Astrocyte (in vitro differentiated cells and primary cell): ENCODE data around the gene CYP4A11. TPM values are rescaled to one million over a fixed set of nuclear protein-coding genes. Genes with fewer than 3 reads are reported as not detected.
A peak's percentile ranks its signal among the peaks of the same experiment; 100 is the strongest.
"Not testable (repeated sequence)": the region's sequence is repeated elsewhere in the genome, so short reads cannot be mapped to it uniquely, and the experiment has no call there.

Experiments
- DNase-seq: peaks from one replicate; pipeline ENCODE4 v3.0.0-alpha.2; 2010; ENCODE audit warnings: low read depth
- FAIRE-seq: peaks from 2 replicates; lab custom pipeline; 2011; peaks lifted over from hg19 to GRCh38; lab: Jason Lieb, UNC
- H2AFZ ChIP-seq: 2 replicates; pipeline ENCODE4 v1.6.0; 2012; ENCODE audit warnings: low read depth, low read length, inconsistent platforms
- H3K27ac ChIP-seq: 2 replicates; pipeline ENCODE4 v1.5.1; 2011; ENCODE audit warnings: low read depth, low read length, inconsistent platforms
- H3K27me3 ChIP-seq: 2 replicates; pipeline ENCODE4 v1.6.0; 2011; ENCODE audit warnings: low read length, inconsistent platforms; ENCODE audit not compliant: insufficient read depth
- H3K36me3 ChIP-seq: 2 replicates; pipeline ENCODE4 v1.5.1; 2011; ENCODE audit warnings: low read length, inconsistent platforms; ENCODE audit not compliant: insufficient read depth
- H3K4me1 ChIP-seq: 2 replicates; pipeline ENCODE4 v1.5.1; 2011; ENCODE audit warnings: low read length, inconsistent platforms; ENCODE audit not compliant: insufficient read depth
- H3K4me2 ChIP-seq: 2 replicates; pipeline ENCODE4 v1.6.0; 2012; ENCODE audit warnings: low read length, inconsistent platforms
- H3K4me3 ChIP-seq: 2 replicates; pipeline ENCODE4 v1.5.1; 2011; ENCODE audit warnings: low read depth, mild to moderate bottlenecking, low read length, inconsistent platforms; ENCODE audit not compliant: insufficient read depth
- H3K79me2 ChIP-seq: 2 replicates; pipeline ENCODE4 v1.6.0; 2012; ENCODE audit warnings: mild to moderate bottlenecking, low read length, inconsistent platforms; ENCODE audit not compliant: insufficient read depth
- H3K9ac ChIP-seq: 2 replicates; pipeline ENCODE4 v1.6.0; 2012; ENCODE audit warnings: mild to moderate bottlenecking, low read length, inconsistent platforms
- H3K9me3 ChIP-seq: 2 replicates; pipeline ENCODE4 v1.5.1; 2012; ENCODE audit warnings: low read depth, mild to moderate bottlenecking, low read length, inconsistent platforms; ENCODE audit not compliant: insufficient read depth
- H4K20me1 ChIP-seq: 2 replicates; pipeline ENCODE4 v1.6.0; 2012; ENCODE audit warnings: low read length, inconsistent platforms; ENCODE audit not compliant: insufficient read depth
- H3K27ac Mint-ChIP-seq: one replicate; pipeline ENCODE4 v1.8.0; 2021; ENCODE audit warnings: mild to moderate bottlenecking, mixed read lengths; ENCODE audit not compliant: unreplicated experiment
- H3K27me3 Mint-ChIP-seq: one replicate; pipeline ENCODE4 v1.8.0; 2021; ENCODE audit warnings: low read depth, mixed read lengths; ENCODE audit not compliant: unreplicated experiment
- H3K36me3 Mint-ChIP-seq: one replicate; pipeline ENCODE4 v1.8.0; 2021; ENCODE audit warnings: low read depth, mixed read lengths; ENCODE audit not compliant: unreplicated experiment
- H3K4me1 Mint-ChIP-seq: one replicate; pipeline ENCODE4 v1.8.0; 2021; ENCODE audit warnings: low read depth, mixed read lengths; ENCODE audit not compliant: unreplicated experiment
- H3K4me3 Mint-ChIP-seq: one replicate; pipeline ENCODE4 v1.8.0; 2021; ENCODE audit warnings: mild to moderate bottlenecking, moderate library complexity, mixed read lengths; ENCODE audit not compliant: unreplicated experiment
- H3K9me3 Mint-ChIP-seq: one replicate; pipeline ENCODE4 v1.8.0; 2021; ENCODE audit warnings: mild to moderate bottlenecking, mixed read lengths; ENCODE audit not compliant: unreplicated experiment
- CTCF ChIP-seq: IDR thresholded peaks from 2 replicates; pipeline ENCODE4 v1.5.1; 2011; ENCODE audit warnings: low read depth, mild to moderate bottlenecking, inconsistent platforms, low read length, moderate library complexity; ENCODE audit not compliant: insufficient read depth
- EZH2 ChIP-seq: IDR thresholded peaks from 2 replicates; pipeline ENCODE4 v1.6.1; 2012; ENCODE audit warnings: mild to moderate bottlenecking, low read length, inconsistent platforms; ENCODE audit not compliant: insufficient read depth
- total RNA-seq: library from RNA; stranded (reverse); gene quantifications from 2 replicates; pipeline ENCODE4 v1.2.1, GENCODE V29; 2021

CYP4A11 gene
- total RNA-seq, 1 donor from 2014 or later, result not detected

- not testable (repeated sequence) for H3K36me3 Mint-ChIP-seq, H3K9ac ChIP-seq, H3K4me2 ChIP-seq, H3K9me3 Mint-ChIP-seq, H3K9me3 ChIP-seq, H3K27me3 ChIP-seq, FAIRE-seq, H2AFZ ChIP-seq, H3K4me1 ChIP-seq, H3K4me3 Mint-ChIP-seq, H3K27ac ChIP-seq, H3K36me3 ChIP-seq, H3K27ac Mint-ChIP-seq, H3K79me2 ChIP-seq, H3K4me1 Mint-ChIP-seq, DNase-seq, H3K4me3 ChIP-seq, H4K20me1 ChIP-seq
- peak; percentile 23 for TF ChIP-seq CTCF
- H3K27me3 Mint-ChIP-seq, result peaks cover 42% of the 10 kb centered on the region
These were observed 6.4 kb downstream of the CYP4A11 start for GRCh38 chr1:46934852-46935251.

GRCh38 chr1:46932020-46932419 is 9.3 kb downstream of the CYP4A11 start:
- H3K27ac Mint-ChIP-seq, H4K20me1 ChIP-seq, H3K27ac ChIP-seq, DNase-seq, H2AFZ ChIP-seq, FAIRE-seq, H3K27me3 ChIP-seq, H3K4me3 Mint-ChIP-seq, H3K9me3 ChIP-seq, H3K4me1 Mint-ChIP-seq, H3K79me2 ChIP-seq, H3K9me3 Mint-ChIP-seq, H3K4me1 ChIP-seq, H3K36me3 Mint-ChIP-seq, H3K4me2 ChIP-seq, H3K4me3 ChIP-seq, H3K36me3 ChIP-seq, H3K9ac ChIP-seq: not testable (repeated sequence)
- H3K27me3 Mint-ChIP-seq, result peaks cover 32% of the 10 kb centered on the region

GRCh38 chr1:46931151-46931550 is 10.1 kb downstream of the CYP4A11 start:
- H3K27me3 ChIP-seq, result no peaks in the 10 kb centered on the region
- H3K9ac ChIP-seq, result no peak overlapping the region
- no peak overlapping the region for H2AFZ ChIP-seq
- Mint-ChIP-seq H3K27ac (no peak overlapping the region), H3K4me3 (no peak overlapping the region), H3K9me3 (no peaks in the 10 kb centered on the region), H3K4me1 (no peaks in the 10 kb centered on the region), H3K27me3 (peaks cover 30% of the 10 kb centered on the region), H3K36me3 (peaks cover 1% of the 10 kb centered on the region)
- no peak overlapping the region for H3K27ac ChIP-seq
- no peak overlapping the region for H3K4me2 ChIP-seq
- H3K9me3 ChIP-seq, result no peaks in the 10 kb centered on the region
- H3K4me3 ChIP-seq, result no peak overlapping the region
- FAIRE-seq (no peak), DNase-seq (no peak)
- no peak for TF ChIP-seq EZH2
- TF ChIP-seq CTCF, result no peak
- no peaks in the 10 kb centered on the region for H3K4me1 ChIP-seq
- no peaks in the 10 kb centered on the region for H4K20me1 ChIP-seq
- H3K36me3 ChIP-seq, result no peaks in the 10 kb centered on the region
- no peaks in the 10 kb centered on the region for H3K79me2 ChIP-seq
